Stimulated activated CD8-positive, alpha-beta memory T cell treated with anti-CD3 and anti-CD28 coated beads, Interleukin-4, amount 100 ng/mL, for 4 hours (primary cell): ENCODE measurements around the gene EIF1.
"Not testable (repeated sequence)": the region's sequence is repeated elsewhere in the genome, so short reads cannot be mapped to it uniquely, and the experiment has no call there.

ENCODE experiments used
- DNase-seq, 2 donors: peaks; one replicate each; pipeline ENCODE4 v3.0.0-alpha.2; 2020; ENCODE audit warnings: low read depth in 2 of 2, low spot score in 1 of 2

The EIF1 gene

GRCh38 chr17:41655611-41656111 is 33.0 kb upstream of the EIF1 start:
- no peak for DNase-seq

DNA sequence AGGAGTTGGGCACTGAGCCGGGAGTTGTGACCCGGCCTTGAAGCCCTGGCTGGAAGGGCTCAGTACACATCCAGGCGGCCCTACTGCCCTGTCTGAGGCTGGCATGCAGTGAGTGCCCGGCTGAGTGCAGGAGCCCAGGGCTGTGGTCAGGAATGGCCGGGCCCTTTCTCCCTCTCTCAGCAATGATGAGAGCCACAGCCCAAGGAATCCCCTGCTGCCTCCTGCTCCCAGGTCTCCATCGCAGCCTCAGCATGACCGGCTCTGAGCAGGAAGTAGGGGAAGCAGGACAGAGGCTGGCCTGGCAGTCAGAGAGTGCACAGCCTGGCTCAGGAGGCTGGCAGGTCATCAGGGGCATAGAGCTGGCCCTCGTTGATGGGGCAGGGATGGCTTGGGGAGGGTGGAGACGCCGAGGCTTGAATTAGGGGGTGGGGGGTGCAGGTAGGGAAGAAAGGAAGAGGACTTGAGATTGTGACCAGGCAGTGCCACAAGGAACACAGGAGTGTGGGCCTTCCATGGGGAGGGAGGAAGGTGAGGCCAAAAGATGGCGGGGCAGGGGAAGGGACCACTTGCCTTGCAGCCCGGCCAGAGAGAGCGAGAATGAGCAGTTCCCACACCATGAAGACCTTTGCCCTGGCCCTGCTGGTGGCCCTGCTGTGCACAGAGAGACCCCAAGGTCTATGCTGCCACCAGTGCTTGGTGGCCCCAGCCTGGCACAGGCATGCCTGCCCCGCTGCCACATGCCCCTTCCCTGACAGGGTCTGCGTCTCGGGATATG is 32.2 kb upstream of the EIF1 start:
- DNase-seq: no peak

DNA sequence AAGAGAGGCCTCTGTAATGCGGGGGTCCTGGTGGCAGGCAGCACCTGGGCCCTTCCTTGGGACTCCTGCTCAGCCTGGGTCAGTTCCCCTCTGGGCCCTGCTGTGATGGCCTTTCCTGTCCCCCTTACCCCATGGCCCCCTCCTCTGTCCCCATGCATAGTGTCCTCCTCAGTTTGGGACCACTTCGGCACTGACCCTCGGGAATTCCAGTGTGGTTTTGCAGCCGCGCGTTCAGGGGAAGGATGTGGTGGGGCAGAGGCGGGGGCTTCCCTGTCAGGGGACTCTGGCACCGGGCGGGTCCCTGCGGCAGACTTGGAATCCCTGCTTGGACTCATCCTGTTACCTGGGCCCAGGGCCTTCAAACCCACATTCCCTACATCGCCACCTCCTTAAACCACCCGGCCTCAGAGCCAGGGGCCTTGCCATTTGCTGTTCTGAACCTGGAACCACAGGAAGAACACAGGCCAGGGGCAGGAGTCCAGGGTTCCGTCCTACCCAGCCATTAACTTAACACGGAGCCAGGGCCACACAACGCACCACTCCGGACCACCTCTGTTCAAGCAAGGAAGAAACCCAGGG is 31.4 kb upstream of the EIF1 start:
- no peak for DNase-seq

DNA sequence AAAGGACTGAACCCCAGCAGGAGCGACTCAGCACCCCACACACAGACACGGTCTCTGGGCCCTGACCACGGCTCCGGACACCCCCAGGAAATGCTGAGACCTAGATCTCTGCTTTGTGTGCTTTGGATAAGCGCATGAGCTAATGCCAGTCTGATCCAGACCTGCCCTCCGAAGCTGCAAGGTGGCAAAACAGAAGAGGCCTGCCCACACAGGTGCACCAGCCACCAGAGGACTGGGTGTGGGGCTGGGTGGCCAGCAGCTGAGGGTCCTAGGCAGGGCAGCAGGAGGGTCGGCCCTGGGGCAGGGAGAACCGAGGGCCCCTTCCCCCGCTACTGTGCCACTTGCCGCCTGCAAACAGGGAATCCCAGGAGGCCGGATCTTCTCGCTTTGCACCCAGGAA is 30.7 kb upstream of the EIF1 start:
- no peak for DNase-seq

GRCh38 chr17:41658846-41659245 is 29.8 kb upstream of the EIF1 start:
- no peak for DNase-seq

DNA sequence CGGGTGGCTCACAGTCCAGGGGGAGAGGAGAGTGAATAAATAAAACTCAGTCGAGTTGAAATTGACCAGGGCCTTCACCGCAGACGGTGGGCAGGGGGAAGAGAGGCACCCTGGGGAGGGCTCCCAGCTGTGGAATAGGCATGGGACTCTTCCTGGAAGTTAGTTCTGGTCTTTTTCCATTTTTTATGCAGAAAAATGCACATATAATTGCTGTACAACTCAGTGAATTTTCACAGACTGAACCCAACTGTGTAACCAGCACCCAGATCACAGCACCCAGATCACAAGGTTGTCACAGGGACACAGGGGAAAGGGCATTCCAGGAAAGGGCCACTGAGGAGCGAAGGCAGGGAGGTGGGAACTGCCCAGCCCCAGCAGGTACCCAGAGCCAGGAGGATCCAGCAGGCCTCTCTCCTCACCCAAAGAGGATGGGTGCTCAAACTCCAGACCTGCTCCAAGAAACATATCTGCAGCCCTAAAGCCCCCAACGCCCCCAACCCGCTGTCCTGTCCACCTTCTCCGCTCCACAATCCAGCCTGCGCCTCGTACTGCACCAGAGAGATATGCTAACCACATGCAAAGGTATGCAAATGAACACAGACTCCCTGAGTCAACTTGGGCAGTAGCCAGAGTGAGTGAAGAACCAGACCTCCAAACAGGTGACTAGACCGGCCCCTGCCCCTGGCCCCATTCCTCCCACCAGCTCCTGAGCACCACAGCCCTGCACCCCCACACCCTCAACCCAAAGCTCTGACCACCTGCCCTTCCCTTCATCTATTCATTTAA is 29.1 kb upstream of the EIF1 start:
- no peak for DNase-seq

GRCh38 chr17:41660221-41660711 is 28.4 kb upstream of the EIF1 start:
- no peak for DNase-seq

GRCh38 chr17:41663451-41664171 is 25.1 kb upstream of the EIF1 start:
- DNase-seq: no peak

DNA sequence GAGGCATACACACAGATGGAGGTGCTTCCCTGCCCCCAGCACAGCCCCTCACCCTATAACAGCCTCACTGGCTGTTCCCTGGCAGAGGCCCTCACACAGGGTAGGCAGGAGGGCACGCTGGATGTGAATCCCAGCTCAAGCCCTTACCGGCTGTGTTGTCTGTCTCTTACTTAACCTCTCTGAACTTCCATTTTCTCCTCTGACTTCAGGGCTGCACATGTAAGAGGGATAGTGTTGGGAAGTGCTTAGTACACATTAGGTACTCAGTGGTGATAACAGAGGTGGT is 24.6 kb upstream of the EIF1 start:
- DNase-seq: no peak

GRCh38 chr17:41664587-41665565 is 23.8 kb upstream of the EIF1 start:
- no peak for DNase-seq

GRCh38 chr17:41665566-41666236 is 23.0 kb upstream of the EIF1 start:
- peak; percentile 69 to 72 for DNase-seq

GRCh38 chr17:41666237-41666641 is 22.4 kb upstream of the EIF1 start:
- DNase-seq: peak; percentile 33 to 40

DNA sequence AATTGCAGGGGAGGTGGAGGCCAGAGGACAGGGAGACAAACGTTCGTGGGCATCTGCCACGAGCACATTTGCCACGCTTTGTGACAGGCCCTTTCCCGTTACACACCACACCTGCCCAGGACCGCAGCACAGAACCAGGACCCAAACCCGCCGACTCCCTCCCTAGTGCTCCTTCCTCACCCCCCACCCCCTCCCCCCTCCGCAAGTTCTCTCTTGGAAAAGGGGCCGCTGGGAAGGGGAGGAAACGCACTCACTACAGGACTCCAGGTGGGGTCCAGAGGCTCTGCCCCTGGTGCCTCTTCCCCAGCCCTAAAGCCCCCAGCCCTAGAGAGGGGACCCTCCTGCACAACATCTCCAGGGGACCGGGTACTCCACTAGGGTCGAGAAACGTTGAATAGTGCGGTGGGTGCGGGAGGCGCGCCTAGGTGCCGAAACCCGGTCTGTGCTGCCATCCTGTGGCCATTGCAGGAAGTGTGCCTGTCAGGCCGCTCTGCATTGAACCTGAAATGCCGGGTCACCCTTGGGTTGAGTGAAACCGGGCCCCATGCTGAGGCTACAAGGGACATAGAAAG is 21.9 kb upstream of the EIF1 start:
- peak; percentile 70 to 82 for DNase-seq

DNA sequence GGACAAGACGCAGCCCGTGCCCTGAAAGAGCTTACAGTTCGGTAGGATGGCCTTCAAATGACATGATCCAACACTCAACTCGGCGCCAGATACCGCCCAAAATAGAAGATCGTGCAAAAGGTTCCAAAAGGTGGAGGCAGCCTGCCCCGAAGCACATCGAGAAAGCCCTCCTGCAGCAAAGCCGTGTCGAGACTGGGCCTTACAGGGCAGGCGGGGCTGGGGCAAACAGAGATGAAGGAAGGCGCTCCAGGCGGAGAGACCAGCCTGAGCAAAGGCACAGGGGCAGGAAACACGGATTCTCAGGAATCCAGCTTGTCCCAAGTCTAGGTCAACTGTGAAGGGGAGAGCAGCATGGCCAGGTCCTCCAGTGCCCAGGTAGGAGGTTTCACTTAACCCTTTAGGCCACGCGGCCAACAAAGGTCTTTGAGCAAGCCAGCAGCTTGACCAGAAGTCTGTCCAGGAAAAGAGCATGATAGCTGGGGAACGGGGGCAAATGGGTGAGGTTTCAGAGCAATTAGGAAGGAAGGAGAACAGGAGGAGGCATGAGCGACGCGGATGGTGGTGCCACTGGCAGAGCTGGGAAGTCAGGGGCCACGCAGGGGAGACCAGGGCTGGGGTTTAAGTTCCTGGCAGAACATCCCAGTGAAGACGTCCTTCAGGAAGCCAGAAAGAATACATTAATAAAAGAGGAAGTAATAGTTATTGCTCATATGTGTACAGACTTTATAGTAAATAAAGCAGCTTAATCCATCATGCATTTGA is 21.2 kb upstream of the EIF1 start:
- DNase-seq: no peak

- no peak for DNase-seq
Observed at GRCh38 chr17:41672153-41672552, 16.5 kb upstream of the EIF1 start.

- not testable (repeated sequence) for DNase-seq
Observed at GRCh38 chr17:41675157-41676057, 13.3 kb upstream of the EIF1 start.

DNA sequence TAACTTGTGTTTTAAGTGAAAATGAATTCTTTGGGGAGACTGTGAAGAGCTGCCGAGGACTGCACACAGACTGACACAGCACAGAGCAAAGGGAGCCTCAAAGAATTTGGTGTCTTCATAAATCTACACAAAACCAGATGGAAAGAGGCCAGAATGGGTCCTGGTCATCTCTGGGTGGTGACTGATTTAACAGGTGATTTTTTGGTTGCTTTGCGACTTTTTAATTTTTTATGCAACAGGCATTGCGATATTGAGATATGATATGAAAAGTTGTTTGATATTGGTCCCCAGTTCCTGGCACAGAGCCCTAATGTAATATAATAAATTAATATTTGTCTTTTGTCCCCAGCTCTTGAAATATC is 12.6 kb upstream of the EIF1 start:
- no peak for DNase-seq
